Glomerular visceral epithelial cell (primary cell): ENCODE results near the gene ADRA1B.

Experiments used
- DNase-seq: peaks from one replicate; pipeline ENCODE4 v3.0.0-alpha.2; 2016; ENCODE audit errors: extremely low spot score

ADRA1B gene

DNA sequence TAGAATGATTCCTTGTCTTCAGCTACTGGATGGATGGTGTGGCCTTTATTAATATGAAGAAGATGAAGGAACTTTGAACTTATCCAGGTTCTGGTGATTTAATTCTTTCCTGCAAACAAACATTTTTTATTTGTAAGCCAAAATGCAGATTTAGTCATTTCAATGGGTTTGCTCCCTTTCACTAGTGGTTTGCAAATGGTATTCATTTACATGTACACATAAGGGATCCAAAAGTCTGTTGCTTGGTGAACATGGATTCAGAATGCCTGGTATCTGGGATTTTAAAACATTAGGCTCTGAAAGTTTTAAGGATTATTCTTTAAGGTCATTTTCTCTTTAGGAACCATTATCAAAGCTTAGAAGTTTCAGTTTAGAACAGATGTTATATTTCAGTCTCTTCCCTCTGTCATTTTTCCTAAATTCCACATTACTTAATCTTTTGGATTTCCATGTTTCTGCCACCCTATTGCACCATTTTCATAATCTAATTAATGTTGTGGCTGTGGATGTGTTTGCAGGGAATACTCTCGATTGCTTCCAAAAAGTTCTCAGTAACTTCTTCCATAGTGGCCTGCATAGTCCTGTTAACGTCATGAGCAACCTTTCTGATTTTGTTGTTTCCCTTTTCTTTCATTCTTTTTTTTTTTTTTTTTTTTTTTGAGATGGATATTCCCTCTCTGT, 102.8 kb downstream of the ADRA1B start:
- no peak for DNase-seq

DNA sequence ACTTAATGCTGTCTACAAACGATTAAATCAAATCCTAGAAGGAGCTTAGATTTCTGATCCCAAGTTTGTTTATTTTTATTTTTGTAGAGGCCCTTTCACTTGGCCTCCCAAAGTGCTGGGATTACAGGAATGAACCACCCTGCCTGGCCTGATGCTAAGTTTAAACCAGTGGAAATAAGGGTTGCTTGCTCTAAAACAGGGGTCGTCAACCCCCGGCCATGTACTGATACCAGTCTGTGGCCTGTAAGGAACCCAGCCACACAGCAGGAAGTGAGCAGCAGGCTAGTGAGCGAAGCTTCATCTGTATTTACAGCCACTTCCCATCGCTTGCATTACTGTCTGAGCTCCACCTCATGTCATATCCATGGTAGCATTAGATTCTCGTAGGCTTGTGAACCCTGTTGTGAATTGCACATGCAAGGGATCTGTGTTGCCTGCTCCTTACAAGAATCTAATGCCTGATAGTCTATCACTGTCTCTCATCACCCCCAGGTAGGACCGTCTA, 104.0 kb downstream of the ADRA1B start:
- no peak for DNase-seq

DNA sequence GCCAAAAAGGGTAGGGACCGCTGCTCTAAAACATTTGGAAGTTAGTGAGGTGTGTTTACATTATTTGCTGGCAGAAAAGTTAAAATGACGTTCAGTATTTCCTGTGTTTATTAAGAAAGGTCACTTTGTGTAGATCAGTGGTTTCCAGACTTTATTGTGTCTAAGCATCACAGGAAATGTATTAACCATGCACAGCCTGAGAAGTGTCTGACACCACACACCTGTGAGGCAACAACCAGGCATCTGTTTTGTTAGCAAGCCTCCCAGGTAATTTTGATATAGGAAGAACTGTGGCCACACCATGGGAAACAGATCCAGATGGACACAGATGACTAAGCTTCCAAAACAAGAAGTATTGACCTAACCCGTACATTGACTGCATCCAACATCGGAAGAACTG, 104.7 kb downstream of the ADRA1B start:
- no peak for DNase-seq

DNA sequence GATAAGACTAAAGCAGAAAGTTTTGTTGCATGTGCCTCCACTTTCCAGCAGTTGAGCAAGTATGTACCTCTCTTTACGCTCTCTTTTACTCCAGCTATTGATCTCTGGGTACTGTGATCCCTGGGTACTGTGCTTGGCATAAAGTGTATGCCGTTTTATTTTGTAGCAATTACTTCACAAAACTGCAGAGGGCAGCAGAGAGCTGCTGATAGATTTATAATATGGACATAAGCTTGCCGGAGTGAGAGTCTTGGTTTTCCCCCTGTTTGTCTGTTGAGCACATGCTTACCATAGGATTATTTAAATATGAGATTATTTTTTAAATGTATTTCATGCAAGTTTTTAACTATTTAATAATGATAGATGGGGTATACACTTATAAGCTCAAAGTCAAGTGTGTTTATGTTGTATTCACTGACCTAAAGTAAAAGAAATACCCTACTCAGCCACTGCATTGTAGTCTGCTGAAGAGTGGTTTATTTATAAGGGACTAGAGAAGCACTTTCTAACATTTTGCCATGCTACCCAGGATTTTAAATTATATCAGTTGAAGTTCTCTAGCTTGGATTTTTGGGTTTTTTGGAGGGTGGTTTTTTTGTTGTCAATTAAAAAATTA, 105.7 kb downstream of the ADRA1B start:
- peak; percentile 77 for DNase-seq
